ENCODE data around the gene RNF17.

DNA sequence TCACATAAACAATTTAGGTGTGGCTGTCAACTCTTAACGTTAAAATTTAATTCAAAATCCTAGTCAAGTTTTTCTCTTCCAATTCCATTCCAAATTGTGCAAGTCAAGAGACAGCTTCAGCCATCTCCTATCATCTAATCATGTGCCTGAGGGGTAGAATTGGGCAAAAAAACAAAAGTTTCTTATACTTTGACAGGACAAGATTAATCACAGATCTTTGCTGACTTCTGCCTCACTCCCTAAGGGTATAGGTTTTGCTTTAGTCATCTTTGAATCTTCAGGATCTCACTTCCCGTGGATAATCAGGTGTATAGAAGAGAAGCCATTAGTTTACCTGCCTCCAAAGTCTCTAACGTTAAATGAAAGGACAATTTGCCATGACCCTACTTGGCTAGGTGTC is 24.6 kb downstream of the RNF17 start:
- TF ChIP-seq, protein P1, sequence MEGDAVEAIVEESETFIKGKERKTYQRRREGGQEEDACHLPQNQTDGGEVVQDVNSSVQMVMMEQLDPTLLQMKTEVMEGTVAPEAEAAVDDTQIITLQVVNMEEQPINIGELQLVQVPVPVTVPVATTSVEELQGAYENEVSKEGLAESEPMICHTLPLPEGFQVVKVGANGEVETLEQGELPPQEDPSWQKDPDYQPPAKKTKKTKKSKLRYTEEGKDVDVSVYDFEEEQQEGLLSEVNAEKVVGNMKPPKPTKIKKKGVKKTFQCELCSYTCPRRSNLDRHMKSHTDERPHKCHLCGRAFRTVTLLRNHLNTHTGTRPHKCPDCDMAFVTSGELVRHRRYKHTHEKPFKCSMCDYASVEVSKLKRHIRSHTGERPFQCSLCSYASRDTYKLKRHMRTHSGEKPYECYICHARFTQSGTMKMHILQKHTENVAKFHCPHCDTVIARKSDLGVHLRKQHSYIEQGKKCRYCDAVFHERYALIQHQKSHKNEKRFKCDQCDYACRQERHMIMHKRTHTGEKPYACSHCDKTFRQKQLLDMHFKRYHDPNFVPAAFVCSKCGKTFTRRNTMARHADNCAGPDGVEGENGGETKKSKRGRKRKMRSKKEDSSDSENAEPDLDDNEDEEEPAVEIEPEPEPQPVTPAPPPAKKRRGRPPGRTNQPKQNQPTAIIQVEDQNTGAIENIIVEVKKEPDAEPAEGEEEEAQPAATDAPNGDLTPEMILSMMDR (conservative IDR thresholded peaks at IDR 0.05 in 1 of 2, IDR thresholded peaks at IDR 0.05 in 1 of 2; ENCODE audit: extremely low read depth in 1 of 2, insufficient read depth in 1 of 2, low read depth in 1 of 2, low read length in 2 of 2), result no peak
- TF ChIP-seq EZH2 (IDR thresholded peaks at IDR 0.05; ENCODE audit: borderline replicate concordance, low read length), result no peak
